ENCODE measurements around the gene SUCLG2.

DNA sequence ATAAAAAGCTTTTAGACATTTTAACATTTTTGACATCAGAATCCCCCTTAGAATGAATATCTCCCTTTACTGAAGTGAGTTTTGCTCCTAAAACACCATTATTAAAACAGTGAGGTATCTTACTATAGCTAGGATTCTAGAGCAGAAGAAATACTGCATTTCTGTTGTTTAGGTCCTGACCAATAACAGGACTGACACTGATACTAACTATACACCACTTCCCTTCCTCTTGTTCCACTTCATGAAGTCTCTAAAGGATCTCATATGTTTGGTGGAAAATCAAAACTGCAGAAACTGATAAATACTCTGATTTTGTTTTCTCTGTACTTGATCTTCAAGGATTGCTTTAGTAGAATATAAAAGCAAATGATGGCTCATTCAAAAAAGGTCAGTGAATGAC lies 230.7 kb downstream of the SUCLG2 start:
- TF ChIP-seq, protein P1, sequence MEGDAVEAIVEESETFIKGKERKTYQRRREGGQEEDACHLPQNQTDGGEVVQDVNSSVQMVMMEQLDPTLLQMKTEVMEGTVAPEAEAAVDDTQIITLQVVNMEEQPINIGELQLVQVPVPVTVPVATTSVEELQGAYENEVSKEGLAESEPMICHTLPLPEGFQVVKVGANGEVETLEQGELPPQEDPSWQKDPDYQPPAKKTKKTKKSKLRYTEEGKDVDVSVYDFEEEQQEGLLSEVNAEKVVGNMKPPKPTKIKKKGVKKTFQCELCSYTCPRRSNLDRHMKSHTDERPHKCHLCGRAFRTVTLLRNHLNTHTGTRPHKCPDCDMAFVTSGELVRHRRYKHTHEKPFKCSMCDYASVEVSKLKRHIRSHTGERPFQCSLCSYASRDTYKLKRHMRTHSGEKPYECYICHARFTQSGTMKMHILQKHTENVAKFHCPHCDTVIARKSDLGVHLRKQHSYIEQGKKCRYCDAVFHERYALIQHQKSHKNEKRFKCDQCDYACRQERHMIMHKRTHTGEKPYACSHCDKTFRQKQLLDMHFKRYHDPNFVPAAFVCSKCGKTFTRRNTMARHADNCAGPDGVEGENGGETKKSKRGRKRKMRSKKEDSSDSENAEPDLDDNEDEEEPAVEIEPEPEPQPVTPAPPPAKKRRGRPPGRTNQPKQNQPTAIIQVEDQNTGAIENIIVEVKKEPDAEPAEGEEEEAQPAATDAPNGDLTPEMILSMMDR (conservative IDR thresholded peaks at IDR 0.05): no peak
- no peak for TF ChIP-seq EZH2 (IDR thresholded peaks at IDR 0.05; ENCODE audit: low read depth)
